Measurements from ENCODE around the gene RAB4B.

DNA sequence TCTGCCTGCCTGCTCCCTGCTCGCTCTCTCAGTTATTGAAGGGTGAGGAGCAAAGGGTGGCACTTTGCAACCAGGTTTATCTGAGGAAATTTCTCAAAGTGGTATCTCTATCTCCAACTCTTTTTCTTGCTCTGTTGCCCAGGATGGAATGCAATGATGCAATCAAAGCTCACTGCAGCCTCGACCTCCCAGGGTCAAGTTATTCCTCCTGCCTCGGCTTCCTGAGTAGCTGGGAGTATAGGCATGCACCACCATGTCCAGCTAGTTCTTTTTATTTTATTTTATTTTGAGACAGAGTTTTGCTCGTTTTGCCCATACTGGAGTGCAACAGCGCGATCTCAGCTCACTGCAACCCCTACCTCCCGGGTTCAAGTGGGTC lies 32.7 kb upstream of the RAB4B start:
- TF ChIP-seq POLR2A (IDR thresholded peaks at IDR 0.05; ENCODE audit: low read depth) (no peak), EP300 (IDR thresholded peaks at IDR 0.05) (no peak), POLR2AphosphoS5 (IDR thresholded peaks at IDR 0.05) (no peak)
- TF ChIP-seq, protein P1, sequence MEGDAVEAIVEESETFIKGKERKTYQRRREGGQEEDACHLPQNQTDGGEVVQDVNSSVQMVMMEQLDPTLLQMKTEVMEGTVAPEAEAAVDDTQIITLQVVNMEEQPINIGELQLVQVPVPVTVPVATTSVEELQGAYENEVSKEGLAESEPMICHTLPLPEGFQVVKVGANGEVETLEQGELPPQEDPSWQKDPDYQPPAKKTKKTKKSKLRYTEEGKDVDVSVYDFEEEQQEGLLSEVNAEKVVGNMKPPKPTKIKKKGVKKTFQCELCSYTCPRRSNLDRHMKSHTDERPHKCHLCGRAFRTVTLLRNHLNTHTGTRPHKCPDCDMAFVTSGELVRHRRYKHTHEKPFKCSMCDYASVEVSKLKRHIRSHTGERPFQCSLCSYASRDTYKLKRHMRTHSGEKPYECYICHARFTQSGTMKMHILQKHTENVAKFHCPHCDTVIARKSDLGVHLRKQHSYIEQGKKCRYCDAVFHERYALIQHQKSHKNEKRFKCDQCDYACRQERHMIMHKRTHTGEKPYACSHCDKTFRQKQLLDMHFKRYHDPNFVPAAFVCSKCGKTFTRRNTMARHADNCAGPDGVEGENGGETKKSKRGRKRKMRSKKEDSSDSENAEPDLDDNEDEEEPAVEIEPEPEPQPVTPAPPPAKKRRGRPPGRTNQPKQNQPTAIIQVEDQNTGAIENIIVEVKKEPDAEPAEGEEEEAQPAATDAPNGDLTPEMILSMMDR (IDR thresholded peaks at IDR 0.05), result no peak

All from esophagus muscularis mucosa (tissue), 4 donors.